ENCODE data around the gene E2F2.
A peak's percentile ranks its signal among the peaks of the same experiment; 100 is the strongest.

Gene E2F2

DNA sequence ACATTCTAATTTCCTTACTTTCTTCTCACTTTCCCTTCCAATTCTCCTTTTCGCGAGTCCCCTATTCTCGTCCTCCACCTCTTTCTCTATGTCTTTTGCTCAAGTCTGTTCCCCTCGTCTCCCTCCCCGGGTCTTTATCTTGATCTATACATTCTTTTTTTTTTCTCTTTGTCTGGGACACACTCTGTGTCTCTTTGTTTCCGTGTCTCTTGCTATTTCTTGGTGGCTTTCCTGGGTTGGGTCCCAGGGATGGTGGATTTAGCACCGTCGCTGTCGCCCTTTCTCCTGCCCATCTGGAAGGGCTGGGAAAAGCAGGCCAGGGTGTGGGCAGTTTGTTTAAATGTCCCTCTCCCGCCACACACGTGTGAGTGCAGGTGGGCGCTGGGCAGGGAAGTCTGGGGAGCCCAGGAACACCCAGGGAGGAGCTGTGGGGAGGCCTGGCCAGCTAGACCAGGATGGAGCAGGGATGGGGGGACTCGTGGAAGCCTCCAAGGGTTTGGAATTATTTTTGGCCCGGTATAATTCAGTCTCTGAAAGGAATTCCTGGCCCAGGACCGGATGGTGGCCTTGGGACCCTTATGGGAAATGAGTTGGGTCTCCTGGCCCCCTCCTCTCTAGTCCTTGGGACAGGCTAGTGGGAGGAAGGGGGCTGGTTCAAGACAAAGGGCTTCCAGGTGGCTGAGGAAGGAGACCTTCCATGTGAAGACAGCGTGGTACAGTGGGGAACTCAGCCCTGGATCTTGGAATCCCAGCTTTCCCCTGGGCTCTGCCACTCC lies 37.8 kb upstream of the E2F2 start:
- in situ Hi-C loops (cut with HindIII; ENCODE audit: low pct_unique_long_range_greater_than_20kb, low sequenced_read_pairs): no loop called here
- no peak for TF ChIP-seq JUND (IDR thresholded peaks at IDR 0.05; ENCODE audit: low read depth)
- DNase-seq (ENCODE audit: low read depth in 1 of 2, low spot score in 1 of 2): no peak

DNA sequence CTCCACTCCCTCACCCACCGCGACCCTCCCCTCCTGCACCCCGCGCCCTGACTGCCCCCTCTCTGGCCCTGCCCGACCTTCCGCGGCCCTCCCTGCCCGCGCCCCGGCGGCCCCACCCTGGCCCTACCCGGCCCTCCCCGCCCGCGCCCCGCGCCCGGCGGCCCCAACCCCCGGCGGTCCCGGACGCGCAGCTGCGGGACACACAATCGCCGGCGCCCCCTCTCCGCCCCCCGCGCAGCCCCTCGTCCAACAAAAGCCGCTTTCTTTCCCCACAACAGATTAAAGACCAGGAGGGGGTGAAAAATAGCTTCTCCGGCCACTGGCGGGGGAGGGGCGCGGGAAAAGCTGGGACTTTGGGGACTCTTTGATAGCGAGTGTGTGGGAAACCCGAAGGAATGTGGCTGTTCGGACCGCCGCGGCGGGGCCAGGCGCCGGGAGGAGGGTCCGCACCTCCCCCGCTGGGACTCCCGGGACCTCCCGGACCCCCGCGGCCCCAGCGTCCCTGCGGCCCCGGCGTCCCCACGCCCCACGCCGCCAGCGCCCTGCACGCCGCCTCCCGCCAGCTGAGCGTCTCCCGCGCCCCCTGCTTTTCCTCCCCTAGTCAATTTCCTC lies 37.1 kb upstream of the E2F2 start:
- in situ Hi-C loops (cut with HindIII; ENCODE audit: low pct_unique_long_range_greater_than_20kb, low sequenced_read_pairs): no loop called here
- no peak for TF ChIP-seq JUND (IDR thresholded peaks at IDR 0.05; ENCODE audit: low read depth)
- DNase-seq (ENCODE audit: low read depth in 1 of 2, low spot score in 1 of 2): no peak

GRCh38 chr1:23567629-23567995 lies 36.6 kb upstream of the E2F2 start:
- no peak for DNase-seq (ENCODE audit: low read depth in 1 of 2, low spot score in 1 of 2)
- in situ Hi-C loops (cut with HindIII; ENCODE audit: low pct_unique_long_range_greater_than_20kb, low sequenced_read_pairs): no loop called here
- TF ChIP-seq JUND (IDR thresholded peaks at IDR 0.05; ENCODE audit: low read depth): no peak

- in situ Hi-C loops (cut with HindIII; ENCODE audit: low pct_unique_long_range_greater_than_20kb, low sequenced_read_pairs): no loop called here
- no peak for TF ChIP-seq JUND (IDR thresholded peaks at IDR 0.05; ENCODE audit: low read depth)
- no peak for DNase-seq (ENCODE audit: low read depth in 1 of 2, low spot score in 1 of 2)
These were observed 35.3 kb upstream of the E2F2 start for GRCh38 chr1:23566304-23566703.

- TF ChIP-seq JUND (IDR thresholded peaks at IDR 0.05; ENCODE audit: low read depth): no peak
- in situ Hi-C loops (cut with HindIII; ENCODE audit: low pct_unique_long_range_greater_than_20kb, low sequenced_read_pairs): no loop called here
- DNase-seq (ENCODE audit: low read depth in 1 of 2, low spot score in 1 of 2): no peak
These were observed 34.7 kb upstream of the E2F2 start for GRCh38 chr1:23565776-23566175.

- in situ Hi-C loops (cut with HindIII; ENCODE audit: low pct_unique_long_range_greater_than_20kb, low sequenced_read_pairs): no loop called here
- no peak for TF ChIP-seq JUND (IDR thresholded peaks at IDR 0.05; ENCODE audit: low read depth)
- DNase-seq (ENCODE audit: low read depth in 1 of 2, low spot score in 1 of 2): peak in 1 of 2 experiments; percentile 11
These were observed 33.6 kb upstream of the E2F2 start for GRCh38 chr1:23564529-23565122.

GRCh38 chr1:23563755-23564374 lies 32.8 kb upstream of the E2F2 start:
- no peak for DNase-seq (ENCODE audit: low read depth in 1 of 2, low spot score in 1 of 2)
- TF ChIP-seq JUND (IDR thresholded peaks at IDR 0.05; ENCODE audit: low read depth): no peak
- in situ Hi-C loops (cut with HindIII; ENCODE audit: low pct_unique_long_range_greater_than_20kb, low sequenced_read_pairs): no loop called here

DNA sequence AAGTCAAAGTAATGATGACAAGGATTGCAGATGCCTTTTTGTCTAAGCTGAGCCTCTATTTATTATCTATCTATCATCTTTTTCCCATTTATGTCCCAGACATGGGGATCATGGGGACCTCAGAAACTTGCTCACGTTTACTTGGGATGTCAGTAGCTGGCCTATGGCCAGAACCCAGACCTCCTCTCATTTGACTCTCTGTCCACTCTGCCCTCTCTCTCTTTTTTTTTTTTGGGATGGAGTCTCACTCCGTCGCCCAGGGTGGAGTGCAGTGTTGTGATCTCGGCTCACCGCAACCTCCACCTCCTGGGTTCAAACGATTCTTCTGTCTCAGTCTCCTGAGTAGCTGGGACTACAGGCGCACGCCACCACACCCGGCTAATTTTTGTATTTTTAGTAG lies 32.0 kb upstream of the E2F2 start:
- no peak for DNase-seq (ENCODE audit: low read depth in 1 of 2, low spot score in 1 of 2)
- in situ Hi-C loops (cut with HindIII; ENCODE audit: low pct_unique_long_range_greater_than_20kb, low sequenced_read_pairs): no loop called here
- TF ChIP-seq JUND (IDR thresholded peaks at IDR 0.05; ENCODE audit: low read depth): no peak

DNA sequence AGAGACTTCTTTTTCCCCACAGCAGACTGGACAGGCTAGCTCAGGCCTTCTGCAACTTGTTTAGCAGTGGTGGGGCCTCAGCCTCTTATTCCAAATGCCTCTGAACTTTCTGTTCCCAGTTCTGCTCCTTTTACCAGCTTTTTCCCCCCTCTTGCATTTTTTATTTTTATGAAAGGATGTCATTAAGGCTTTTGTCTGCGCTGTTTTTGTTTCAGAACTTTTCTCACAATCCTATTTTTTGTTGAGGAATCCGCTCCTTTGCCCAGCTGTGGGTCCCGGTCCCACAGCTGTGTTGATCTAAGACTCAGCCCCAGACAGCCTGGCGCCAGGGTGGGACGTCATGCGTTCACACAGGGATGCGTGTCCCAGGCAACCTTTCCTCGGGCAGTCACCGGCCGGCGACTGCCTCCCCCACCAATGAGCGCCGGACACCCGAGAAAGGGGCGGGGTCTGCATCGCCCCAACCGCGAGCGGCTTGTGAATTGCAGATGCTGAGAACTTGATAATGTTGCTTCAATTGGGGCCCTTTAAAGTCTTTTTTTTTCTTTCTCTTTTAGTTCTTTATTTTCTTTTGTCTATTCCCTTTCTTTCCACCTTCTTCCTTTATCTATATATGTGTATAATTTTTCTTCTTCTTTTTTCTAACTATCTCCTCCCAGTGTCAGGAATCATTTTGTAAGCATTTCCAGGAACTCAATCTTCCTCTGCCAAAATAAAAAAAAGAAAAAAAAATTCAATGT lies 31.3 kb upstream of the E2F2 start:
- peak; percentile 65 to 94 for DNase-seq (ENCODE audit: low read depth in 1 of 2, low spot score in 1 of 2)
- in situ Hi-C loops (cut with HindIII; ENCODE audit: low pct_unique_long_range_greater_than_20kb, low sequenced_read_pairs): no loop called here
- TF ChIP-seq JUND (IDR thresholded peaks at IDR 0.05; ENCODE audit: low read depth): peak; percentile 27; the same call in 1 of the 2 replicates

- in situ Hi-C loops (cut with HindIII; ENCODE audit: low pct_unique_long_range_greater_than_20kb, low sequenced_read_pairs): no loop called here
These were observed 30.7 kb upstream of the E2F2 start for GRCh38 chr1:23561813-23562100.

GRCh38 chr1:23561076-23561812 lies 30.2 kb upstream of the E2F2 start:
- in situ Hi-C loops (cut with HindIII; ENCODE audit: low pct_unique_long_range_greater_than_20kb, low sequenced_read_pairs): no loop called here
- TF ChIP-seq JUND (IDR thresholded peaks at IDR 0.05; ENCODE audit: low read depth): no peak
- no peak for DNase-seq (ENCODE audit: low read depth in 1 of 2, low spot score in 1 of 2)

More at GRCh38 chr1:23561813-23562100, 30.7 kb upstream of the E2F2 start:
- DNase-seq (ENCODE audit: low read depth in 1 of 2, low spot score in 1 of 2): peak in 1 of 2 experiments; percentile 81
- TF ChIP-seq JUND (IDR thresholded peaks at IDR 0.05; ENCODE audit: low read depth): 0 out of 2 replicates have a peak, but pooled peaks have one; percentile 27

Measured in T47D (cell line).